Epithelial cell of proximal tubule (primary cell): ENCODE measurements around the gene ATP11A. TPM values are rescaled to one million over a fixed set of nuclear protein-coding genes. Genes with fewer than 3 reads are reported as not detected.

Source experiments
- DNase-seq: peaks from one replicate; pipeline ENCODE4 v3.0.0-alpha.2; 2011; ENCODE audit warnings: low read depth
- H3K4me3 ChIP-seq: 2 replicates; pipeline ENCODE4 v1.5.1; 2011; ENCODE audit warnings: low read depth, mild to moderate bottlenecking, low read length
- CTCF ChIP-seq: conservative IDR thresholded peaks from 2 replicates; pipeline ENCODE4 v1.5.1; 2012; ENCODE audit warnings: low read depth, mild to moderate bottlenecking, low read length
- total RNA-seq: library from RNA; depleted of rRNA; stranded (reverse); fragments of >200 nt; gene quantifications from 2 replicates; pipeline ENCODE4 v1.2.3, GENCODE V29; 2015

ATP11A gene
- total RNA-seq, 1 donor from 2014 or later = 27.2 TPM

DNA sequence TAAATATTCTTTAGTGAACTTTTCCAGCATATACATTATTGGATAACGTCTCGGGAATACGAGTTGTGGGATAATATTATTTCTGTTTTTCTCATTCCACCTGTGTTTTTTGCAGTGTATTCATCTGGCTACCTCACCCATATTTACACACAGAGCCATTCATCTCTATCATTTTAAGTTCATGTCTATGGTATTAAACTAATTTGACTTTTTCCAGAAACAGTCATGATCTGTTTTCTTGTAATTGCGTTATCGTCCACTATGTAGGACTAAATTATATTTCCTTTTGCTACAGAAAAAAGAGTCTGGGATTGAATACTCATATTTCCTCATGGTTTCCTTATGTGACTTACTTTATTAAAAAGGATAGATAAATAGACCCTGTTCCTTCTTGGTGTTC, 2.7 kb downstream of the ATP11A start:
- TF ChIP-seq CTCF = no peak
- H3K4me3 ChIP-seq = peak overlapping the region; percentile 91

GRCh38 chr13:112693831-112694497, 4.1 kb downstream of the ATP11A start:
- H3K4me3 ChIP-seq = peak overlapping the region; percentile 16
- no peak for TF ChIP-seq CTCF
- no peak for DNase-seq

More for the DNA sequence above, 2.7 kb downstream of the ATP11A start:
- no peak for DNase-seq

- no peak for TF ChIP-seq CTCF
- no peak for DNase-seq
- no peak overlapping the region for H3K4me3 ChIP-seq
These were observed 5.3 kb downstream of the ATP11A start for GRCh38 chr13:112695121-112695520.

- no peak overlapping the region for H3K4me3 ChIP-seq
- TF ChIP-seq CTCF = no peak
- no peak for DNase-seq
These were observed 6.4 kb downstream of the ATP11A start for GRCh38 chr13:112696001-112696868.

DNA sequence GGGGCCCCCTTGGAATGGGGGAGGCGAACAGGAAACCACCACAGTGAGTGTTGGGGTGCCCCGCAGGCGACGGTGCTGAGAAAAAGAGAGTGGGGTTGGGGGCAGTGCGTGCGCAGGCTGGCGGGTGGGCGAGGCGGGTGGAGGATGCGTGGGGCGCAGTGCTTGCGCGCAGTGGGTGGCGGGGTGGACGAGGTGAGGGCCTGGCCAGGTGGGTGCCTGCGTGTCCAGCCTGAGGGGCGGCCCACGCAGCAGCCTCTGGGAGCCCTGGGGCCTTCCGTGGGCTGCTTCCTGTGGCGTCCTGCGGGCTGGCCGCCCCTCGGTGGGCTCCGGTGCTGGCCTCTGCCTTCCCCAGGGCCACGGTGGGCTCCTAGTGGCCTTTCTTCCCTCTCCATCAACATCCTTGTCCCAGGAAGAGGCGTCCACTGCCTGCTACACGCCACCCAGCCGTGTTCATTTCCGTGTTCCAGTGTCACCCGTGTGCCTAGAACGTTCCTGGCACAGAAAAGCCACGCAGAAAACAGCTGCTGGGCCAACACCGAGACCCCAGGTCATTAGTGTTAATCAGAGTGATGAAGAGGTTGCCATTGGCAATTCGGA, 7.1 kb downstream of the ATP11A start:
- no peak for TF ChIP-seq CTCF
- no peak overlapping the region for H3K4me3 ChIP-seq
- DNase-seq = no peak

DNA sequence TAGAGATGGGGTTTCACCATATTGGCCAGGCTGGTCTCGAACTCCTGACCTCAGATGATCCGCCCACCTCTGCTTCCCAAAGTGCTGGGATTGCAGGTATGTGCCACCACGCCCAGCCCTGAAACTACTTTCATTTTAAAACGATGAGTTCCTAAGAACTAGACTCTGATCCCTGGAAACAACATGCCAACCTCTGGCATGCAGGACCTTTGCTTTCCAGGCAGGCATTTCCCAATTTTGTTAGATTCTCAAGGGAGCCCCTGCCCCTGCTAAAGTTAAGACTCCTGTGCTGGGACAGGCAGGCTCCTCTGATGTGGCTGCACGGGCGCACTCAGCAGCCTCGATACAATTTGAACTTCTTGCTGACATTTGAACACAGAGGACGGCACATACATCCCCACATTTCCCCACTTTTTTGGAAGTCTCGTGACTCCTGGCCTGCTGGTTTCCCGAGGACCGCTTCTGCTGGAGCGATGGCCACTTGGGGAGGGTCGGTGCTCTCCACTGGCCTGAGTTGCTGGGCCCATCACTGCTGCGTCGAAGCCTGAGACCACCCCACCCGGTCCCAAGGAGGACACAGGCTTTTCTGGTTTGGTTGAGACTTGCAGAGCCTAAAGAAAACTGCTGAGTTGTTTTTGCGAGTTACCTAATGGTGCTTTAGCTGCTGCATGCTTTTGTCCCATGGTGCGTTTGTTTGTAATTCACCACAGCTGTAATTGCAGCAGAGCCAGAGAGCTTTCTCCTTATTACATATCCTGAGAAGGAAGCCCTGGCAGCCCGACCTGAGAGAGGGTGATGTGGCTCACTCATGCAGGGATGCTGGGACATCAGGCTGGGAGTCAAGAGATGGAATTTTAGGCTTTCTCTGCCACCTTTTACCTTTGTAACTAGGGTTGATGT, 8.2 kb downstream of the ATP11A start:
- H3K4me3 ChIP-seq = no peak overlapping the region
- TF ChIP-seq CTCF = no peak
- DNase-seq = no peak
